ENCODE data around the gene LRRC3B. TPM values are rescaled to one million over a fixed set of nuclear protein-coding genes. Genes with fewer than 3 reads are reported as not detected.

Gene LRRC3B
- total RNA-seq, 1 donor from 2014 or later, result 0.37 TPM

- no peak for DNase-seq (ENCODE audit: low spot score)
Measured at GRCh38 chr3:26708501-26708900, 85.9 kb downstream of the LRRC3B start.

GRCh38 chr3:26712211-26713026, 89.8 kb downstream of the LRRC3B start:
- no peak for DNase-seq (ENCODE audit: low spot score)

- DNase-seq (ENCODE audit: low spot score), result no peak
Measured at GRCh38 chr3:26713091-26713490, 90.5 kb downstream of the LRRC3B start.

GRCh38 chr3:26714485-26714884, 91.9 kb downstream of the LRRC3B start:
- no peak for DNase-seq (ENCODE audit: low spot score)

- no peak for DNase-seq (ENCODE audit: low spot score)
Measured at GRCh38 chr3:26715431-26715830, 92.9 kb downstream of the LRRC3B start.

GRCh38 chr3:26718315-26718714, 95.7 kb downstream of the LRRC3B start:
- no peak for DNase-seq (ENCODE audit: low spot score)

- no peak for DNase-seq (ENCODE audit: low spot score)
Measured at GRCh38 chr3:26719134-26719533, 96.6 kb downstream of the LRRC3B start.

GRCh38 chr3:26721047-26721446, 98.5 kb downstream of the LRRC3B start:
- no peak for DNase-seq (ENCODE audit: low spot score)

- no peak for DNase-seq (ENCODE audit: low spot score)
Measured at GRCh38 chr3:26731843-26732242, 109.3 kb downstream of the LRRC3B start.

- no peak for DNase-seq (ENCODE audit: low spot score)
Measured at GRCh38 chr3:26750263-26750662, 127.7 kb downstream of the LRRC3B start.

- DNase-seq (ENCODE audit: low spot score), result no peak
Measured at GRCh38 chr3:26752466-26752865, 129.9 kb downstream of the LRRC3B start.

- no peak for DNase-seq (ENCODE audit: low spot score)
Measured at GRCh38 chr3:26753095-26753494, 130.5 kb downstream of the LRRC3B start.

- no peak for DNase-seq (ENCODE audit: low spot score)
Measured at GRCh38 chr3:26757978-26758377, 135.4 kb downstream of the LRRC3B start.
